RWPE2 (cell line): ENCODE data around the gene STAM2.
"Not testable (repeated sequence)": the region's sequence is repeated elsewhere in the genome, so short reads cannot be mapped to it uniquely, and the experiment has no call there.

ENCODE experiments used
- ATAC-seq: fragments of 200-7000 bp; cut with Tn5 transposase; 3 replicates; pipeline ENCODE4 v1.9.1; 2021; ENCODE audit warnings: low read depth
- DNase-seq: peaks from one replicate; pipeline ENCODE4 v3.0.0-alpha.2; 2020; ENCODE audit warnings: low spot score
- H3K27ac ChIP-seq: fragments of 450-650 bp; 2 replicates; pipeline ENCODE4 v1.5.1; 2017; ENCODE audit warnings: mild to moderate bottlenecking; ENCODE audit not compliant: poor library complexity, severe bottlenecking
- H3K27me3 ChIP-seq: fragments of 250-450 bp; sonication (Bioruptor Pico); 2 replicates; pipeline ENCODE4 v1.5.1; 2021; ENCODE audit warnings: mild to moderate bottlenecking, moderate library complexity; ENCODE audit not compliant: insufficient read depth, poor library complexity, severe bottlenecking
- H3K36me3 ChIP-seq: fragments of 250-450 bp; sonication (Bioruptor Pico); 2 replicates; pipeline ENCODE4 v1.5.1; 2020; ENCODE audit warnings: low read depth, mild to moderate bottlenecking, moderate library complexity
- H3K4me1 ChIP-seq: fragments of 250-450 bp; sonication (Bioruptor Pico); 2 replicates; pipeline ENCODE4 v1.5.1; 2021; ENCODE audit warnings: mild to moderate bottlenecking, moderate library complexity; ENCODE audit not compliant: insufficient read depth, poor library complexity, severe bottlenecking
- H3K4me3 ChIP-seq: fragments of 250-450 bp; sonication (Bioruptor Pico); 2 replicates; pipeline ENCODE4 v1.5.1; 2021; ENCODE audit warnings: mild to moderate bottlenecking, moderate library complexity; ENCODE audit not compliant: severe bottlenecking
- H3K9me3 ChIP-seq: fragments of 250-450 bp; sonication (Bioruptor Pico); 2 replicates; pipeline ENCODE4 v1.5.1; 2021; ENCODE audit warnings: mild to moderate bottlenecking, moderate library complexity; ENCODE audit not compliant: severe bottlenecking
- CTCF ChIP-seq: fragments of 450-650 bp; IDR thresholded peaks from one replicate; pipeline ENCODE4 v1.5.1; 2017; ENCODE audit warnings: mild to moderate bottlenecking, moderate library complexity; ENCODE audit not compliant: poor library complexity, severe bottlenecking

STAM2 gene

GRCh38 chr2:152126664-152127063 is 48.9 kb downstream of the STAM2 start:
- no peak for ATAC-seq
- no peak overlapping the region for H3K27ac ChIP-seq
- TF ChIP-seq CTCF: no peak

GRCh38 chr2:152122161-152122560 is 53.4 kb downstream of the STAM2 start:
- H3K27ac ChIP-seq: no peak overlapping the region
- ATAC-seq (no peak), DNase-seq (no peak)
- no peaks in the 10 kb centered on the region for H3K9me3 ChIP-seq
- no peak overlapping the region for H3K4me3 ChIP-seq
- no peak for TF ChIP-seq CTCF
- peaks cover 14% of the 10 kb centered on the region for H3K36me3 ChIP-seq
- no peaks in the 10 kb centered on the region for H3K4me1 ChIP-seq
- H3K27me3 ChIP-seq: no peaks in the 10 kb centered on the region

More at GRCh38 chr2:152126664-152127063, 48.9 kb downstream of the STAM2 start:
- H3K27me3 ChIP-seq: no peaks in the 10 kb centered on the region
- H3K36me3 ChIP-seq: peaks cover 19% of the 10 kb centered on the region
- no peaks in the 10 kb centered on the region for H3K9me3 ChIP-seq
- H3K4me1 ChIP-seq: no peaks in the 10 kb centered on the region
- no peak overlapping the region for H3K4me3 ChIP-seq
- DNase-seq: no peak

- Histone ChIP-seq H3K4me1 (no peaks in the 10 kb centered on the region), H3K27me3 (no peaks in the 10 kb centered on the region), H3K36me3 (peaks cover 7% of the 10 kb centered on the region), H3K4me3 (no peak overlapping the region), H3K9me3 (no peaks in the 10 kb centered on the region), H3K27ac (no peak overlapping the region)
- no peak for TF ChIP-seq CTCF
- ATAC-seq (no peak), DNase-seq (no peak)
Observed at GRCh38 chr2:152120430-152120829, 55.1 kb downstream of the STAM2 start.

- H3K27me3 ChIP-seq: no peaks in the 10 kb centered on the region
- H3K9me3 ChIP-seq: no peaks in the 10 kb centered on the region
- no peaks in the 10 kb centered on the region for H3K4me1 ChIP-seq
- peak; percentile 42; the same call in 1 of the 3 replicates for ATAC-seq
- peak; percentile 24 for TF ChIP-seq CTCF
- H3K4me3 ChIP-seq: no peak overlapping the region
- no peaks in the 10 kb centered on the region for H3K36me3 ChIP-seq
- DNase-seq: no peak
- H3K27ac ChIP-seq: no peak overlapping the region
Observed at GRCh38 chr2:152115952-152116351, 59.6 kb downstream of the STAM2 start.

- H3K36me3 ChIP-seq: no peaks in the 10 kb centered on the region
- no peaks in the 10 kb centered on the region for H3K9me3 ChIP-seq
- ATAC-seq: no peak
- no peak overlapping the region for H3K4me3 ChIP-seq
- DNase-seq: no peak
- H3K27ac ChIP-seq: no peak overlapping the region
- no peaks in the 10 kb centered on the region for H3K4me1 ChIP-seq
- no peaks in the 10 kb centered on the region for H3K27me3 ChIP-seq
- no peak for TF ChIP-seq CTCF
Observed at GRCh38 chr2:152114366-152114765, 61.2 kb downstream of the STAM2 start.

- not testable (repeated sequence) for H3K4me1 ChIP-seq, ATAC-seq, H3K4me3 ChIP-seq, H3K9me3 ChIP-seq, H3K27me3 ChIP-seq, H3K27ac ChIP-seq, DNase-seq, H3K36me3 ChIP-seq
Observed at GRCh38 chr2:152107140-152107539, 68.4 kb downstream of the STAM2 start.
